Caki2 (cell line): Measurements from ENCODE around the gene PIK3R1. TPM values are rescaled to one million over a fixed set of nuclear protein-coding genes. Genes with fewer than 3 reads are reported as not detected.

Experiments used
- DNase-seq: peaks from one replicate; pipeline ENCODE4 v3.0.0-alpha.2; 2015; ENCODE audit warnings: low read depth
- in situ Hi-C: cut with HindIII; loops from 2 replicates; pipeline ENCODE4 v1.10.0; 2016; ENCODE audit warnings: low sequenced_read_pairs, low pct_unique_long_range_greater_than_20kb, mixed read lengths
- total RNA-seq: library from RNA; depleted of rRNA; stranded (reverse); fragments of >200 nt; shearing (Covaris generic); gene quantifications from 2 replicates; pipeline ENCODE4 v1.2.3, GENCODE V29; 2014; ENCODE audit warnings: low replicate concordance

The PIK3R1 gene
- total RNA-seq, 1 experiment from 2014 or later, result 18.0 TPM

DNA sequence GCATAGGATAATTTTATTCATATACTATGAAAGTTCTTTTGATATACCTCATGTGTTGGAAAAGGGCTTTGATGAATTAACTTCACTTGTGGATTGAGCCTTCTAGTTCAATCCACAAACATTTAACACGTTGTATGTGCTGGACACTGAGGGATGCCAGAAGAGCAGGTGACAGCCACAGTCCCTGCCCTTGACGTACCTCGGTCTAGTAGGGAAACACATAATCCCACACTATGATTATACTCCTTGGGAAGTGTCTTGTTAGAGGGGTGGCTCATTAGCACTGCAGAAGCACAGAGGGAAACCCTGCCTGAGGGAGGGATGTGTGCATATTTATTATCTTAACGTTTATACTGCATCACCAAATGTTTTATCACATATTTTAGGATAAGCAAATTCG, 61.2 kb downstream of the PIK3R1 start:
- no peak for DNase-seq
- in situ Hi-C loops, result no loop called here

DNA sequence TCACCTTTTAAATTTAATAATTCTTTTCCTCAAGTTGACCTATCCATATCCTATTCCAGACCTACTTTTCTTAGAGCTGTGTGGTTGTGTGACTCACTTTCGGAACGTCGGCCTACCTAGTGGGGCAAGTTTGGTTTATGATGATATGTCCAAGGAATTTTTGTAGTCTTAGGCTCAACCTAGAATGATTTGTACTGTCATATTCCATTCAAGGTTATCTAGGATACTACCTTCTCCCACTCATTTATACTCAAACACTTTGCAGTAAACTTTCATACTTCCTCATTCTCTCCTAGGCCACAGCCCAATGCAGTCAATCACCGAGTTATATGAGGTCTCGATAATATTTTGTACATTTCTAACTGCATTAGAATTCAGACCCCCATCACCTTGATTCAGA, 61.9 kb downstream of the PIK3R1 start:
- DNase-seq, result no peak
- in situ Hi-C loops, result no loop called here

DNA sequence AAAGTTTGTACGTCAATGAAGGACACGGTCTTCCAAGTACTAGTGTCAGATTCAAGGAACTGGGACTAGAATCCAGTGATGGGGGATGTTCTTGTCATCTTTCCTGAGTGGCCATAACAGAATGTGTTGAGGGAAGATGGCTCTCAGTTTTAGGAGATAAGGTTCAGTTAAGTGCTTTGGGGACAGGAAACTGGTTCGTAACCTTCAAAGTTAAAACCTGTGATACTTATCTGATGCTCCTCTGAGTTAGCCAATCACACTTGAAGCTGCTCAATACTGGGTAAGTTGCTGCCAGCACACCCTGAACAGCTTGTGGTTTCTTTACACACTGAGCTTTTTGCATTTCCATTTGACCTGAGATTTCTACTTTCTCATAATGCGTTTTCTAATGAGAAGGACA, 64.4 kb downstream of the PIK3R1 start:
- in situ Hi-C loops, result no loop called here
- DNase-seq, result no peak

DNA sequence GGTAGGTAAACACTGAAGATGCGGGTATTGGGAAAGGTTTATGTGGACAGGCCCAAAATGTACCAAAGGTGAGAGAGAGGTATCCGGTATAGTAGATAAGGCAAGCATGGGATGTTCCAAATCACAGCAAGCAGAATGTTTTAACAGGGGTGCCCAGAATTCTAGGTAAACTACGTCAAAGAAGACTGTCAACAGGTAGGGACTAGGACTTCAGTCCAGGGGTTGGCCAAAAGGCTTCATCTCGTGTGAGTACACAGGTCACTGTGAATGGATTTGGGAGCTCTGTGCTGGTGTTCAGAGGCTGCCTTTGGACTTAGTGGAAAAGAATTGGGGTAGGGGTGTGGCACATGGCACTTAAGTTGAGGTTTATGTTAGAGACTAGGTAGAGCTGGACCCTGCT, 66.4 kb downstream of the PIK3R1 start:
- in situ Hi-C loops, result no loop called here
- no peak for DNase-seq

DNA sequence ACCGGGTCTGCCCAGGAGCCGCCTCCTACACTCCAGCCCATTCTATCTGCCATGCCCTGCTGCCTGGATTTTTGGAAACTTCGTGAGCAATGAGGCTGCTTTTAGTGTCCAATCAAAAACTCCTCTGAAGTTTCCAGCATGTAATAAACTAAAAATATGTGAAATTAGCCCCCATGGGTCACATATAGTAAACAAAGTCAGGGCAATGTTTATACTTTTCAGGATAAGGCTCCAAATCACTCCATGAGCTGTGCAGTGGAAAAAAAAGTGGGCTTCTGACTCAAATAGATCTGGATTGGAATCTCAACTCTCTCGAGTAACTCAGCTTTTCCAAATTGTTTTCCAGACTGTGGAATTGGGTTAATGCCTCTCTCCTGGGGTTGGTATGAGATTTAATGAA, 68.2 kb downstream of the PIK3R1 start:
- in situ Hi-C loops, result no loop called here
- no peak for DNase-seq

DNA sequence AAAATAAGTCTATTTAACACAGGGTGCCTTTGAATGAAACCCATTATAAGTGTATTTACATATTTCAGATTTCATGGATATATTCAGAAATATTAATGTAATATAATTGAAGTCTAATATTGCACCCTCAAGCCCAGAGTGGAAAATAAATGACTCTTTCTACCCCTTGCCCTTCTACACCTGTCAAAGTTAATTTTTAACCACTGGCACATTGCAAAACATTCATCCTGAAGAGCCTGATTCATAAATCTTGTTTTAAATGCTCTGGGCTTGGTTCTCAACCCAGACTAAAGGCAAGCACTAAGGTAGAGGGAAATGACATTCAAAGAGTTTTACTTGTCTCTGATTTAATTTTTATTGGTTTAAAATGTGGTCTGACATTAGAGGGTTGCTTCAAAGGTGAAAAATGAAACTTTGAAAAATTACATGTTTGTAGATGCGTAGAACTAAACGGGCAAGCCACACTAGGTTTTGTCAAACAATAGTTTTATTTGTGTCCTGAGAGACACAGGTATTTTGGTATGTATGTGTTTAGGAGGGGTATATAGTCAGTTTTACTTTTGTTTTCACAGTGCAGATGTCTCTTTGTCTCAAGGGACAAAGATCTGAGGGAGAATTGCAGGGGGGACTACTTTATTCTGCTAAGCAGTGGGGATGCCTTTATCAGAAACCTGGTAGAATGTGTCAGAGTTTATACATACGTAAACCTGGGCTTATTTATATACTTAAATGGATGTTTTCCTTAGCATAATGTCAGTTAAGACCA, 69.7 kb downstream of the PIK3R1 start:
- DNase-seq, result no peak
- in situ Hi-C loops, result no loop called here

DNA sequence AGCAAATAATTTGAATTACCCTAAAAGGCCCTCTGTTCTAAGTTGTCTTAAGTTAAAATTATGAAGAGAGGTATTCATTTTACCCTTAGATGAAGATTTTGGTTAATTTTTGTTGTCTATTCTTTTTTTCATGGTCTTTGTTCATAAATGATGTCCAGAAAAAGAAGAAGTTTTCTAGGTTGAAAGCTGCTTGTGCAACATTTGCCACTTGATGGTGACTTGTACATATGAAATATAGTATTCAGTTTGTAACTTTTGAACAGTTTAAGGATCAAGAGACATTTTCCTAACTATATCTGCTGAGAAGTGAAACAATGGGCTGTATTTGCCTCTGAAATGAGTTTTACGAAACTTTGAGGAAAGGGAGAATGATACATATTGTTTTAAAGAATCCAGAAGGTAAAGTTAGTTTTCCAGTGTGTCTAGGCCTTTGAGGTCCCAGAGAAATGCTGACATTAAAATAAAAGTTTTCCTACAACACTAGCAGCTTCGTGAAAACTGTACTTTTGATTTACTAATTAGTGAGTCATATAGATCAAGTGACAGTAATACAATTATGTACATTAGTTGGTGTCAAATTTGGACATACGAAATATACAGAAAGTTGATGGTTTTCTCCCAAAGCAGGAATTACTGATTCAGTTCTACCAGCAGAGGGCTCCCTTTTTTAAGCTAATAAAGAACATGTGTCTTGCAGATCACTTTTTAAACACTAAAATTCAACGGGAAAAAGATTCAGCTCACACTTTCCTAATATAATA, 70.5 kb downstream of the PIK3R1 start:
- in situ Hi-C loops, result no loop called here
- peak; percentile 59 for DNase-seq

DNA sequence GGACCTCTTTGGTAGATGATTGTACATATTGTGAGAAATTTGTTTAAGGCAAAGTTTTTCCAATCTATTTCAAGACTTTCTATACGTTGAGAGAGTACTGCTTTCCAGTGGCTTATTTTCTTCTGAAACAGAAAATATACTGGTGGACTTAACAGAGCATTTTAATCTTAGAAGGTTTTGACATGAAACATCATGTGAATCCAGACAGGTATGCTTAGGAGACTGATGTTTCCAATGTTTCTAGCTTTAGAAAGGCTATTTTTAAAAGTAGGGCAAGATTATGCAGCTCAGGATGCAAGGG, 71.0 kb downstream of the PIK3R1 start:
- in situ Hi-C loops, result no loop called here

DNA sequence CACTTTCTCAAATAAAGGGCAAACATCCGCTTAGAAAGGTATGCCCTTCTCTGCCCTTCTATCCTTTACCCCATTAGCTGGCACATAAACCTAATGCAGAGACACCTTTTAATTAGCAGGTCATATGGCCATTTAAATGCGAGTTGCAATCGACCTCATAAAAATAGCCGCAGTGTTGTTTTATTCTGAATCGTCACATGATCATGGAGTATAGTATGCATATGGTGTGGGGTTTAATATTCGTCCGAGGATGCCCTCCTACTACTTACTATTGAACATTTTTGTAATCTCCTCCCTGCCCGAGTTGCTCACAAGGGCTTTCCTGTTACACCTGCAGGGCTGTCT, 72.0 kb downstream of the PIK3R1 start:
- DNase-seq, result no peak
- in situ Hi-C loops, result no loop called here

More for the DNA sequence above, 71.0 kb downstream of the PIK3R1 start:
- DNase-seq, result no peak

DNA sequence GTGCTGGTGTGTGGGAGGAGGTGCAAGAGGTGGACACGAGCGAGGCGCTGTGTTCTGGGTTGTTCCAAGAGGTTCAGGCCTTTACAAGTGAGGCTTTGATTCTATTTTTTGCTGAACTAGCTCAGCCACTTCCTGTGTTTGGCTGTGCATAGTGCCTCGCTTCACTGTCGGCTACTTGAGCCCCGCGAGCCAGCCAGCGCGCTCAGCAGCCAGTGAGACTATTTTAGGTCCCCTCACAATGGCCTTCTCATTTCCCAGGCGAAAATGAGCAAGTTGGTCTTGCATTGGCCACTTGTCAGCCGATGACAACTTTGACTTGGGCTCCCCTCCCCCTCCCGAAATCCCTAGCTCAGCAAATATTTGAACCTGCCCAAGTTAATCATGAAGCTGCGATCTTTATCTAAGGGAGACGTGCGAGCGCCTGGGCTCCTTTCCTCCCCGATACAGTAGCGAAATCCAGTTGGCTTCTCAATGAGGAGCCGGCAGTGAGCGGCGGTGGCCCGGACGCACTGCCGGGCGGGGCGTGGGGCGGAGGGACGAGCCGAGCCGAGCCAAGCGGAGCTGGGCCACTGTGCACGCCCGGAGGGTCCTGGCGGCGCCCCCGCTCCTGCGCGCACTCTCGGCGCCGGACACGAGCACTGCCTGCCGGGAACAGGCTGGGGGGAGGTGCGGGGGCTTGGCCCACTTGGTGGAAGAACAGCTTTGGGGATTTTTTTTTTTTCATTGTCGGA, 72.6 kb downstream of the PIK3R1 start:
- peak; percentile 87 for DNase-seq
- in situ Hi-C loops, result no loop called here

DNA sequence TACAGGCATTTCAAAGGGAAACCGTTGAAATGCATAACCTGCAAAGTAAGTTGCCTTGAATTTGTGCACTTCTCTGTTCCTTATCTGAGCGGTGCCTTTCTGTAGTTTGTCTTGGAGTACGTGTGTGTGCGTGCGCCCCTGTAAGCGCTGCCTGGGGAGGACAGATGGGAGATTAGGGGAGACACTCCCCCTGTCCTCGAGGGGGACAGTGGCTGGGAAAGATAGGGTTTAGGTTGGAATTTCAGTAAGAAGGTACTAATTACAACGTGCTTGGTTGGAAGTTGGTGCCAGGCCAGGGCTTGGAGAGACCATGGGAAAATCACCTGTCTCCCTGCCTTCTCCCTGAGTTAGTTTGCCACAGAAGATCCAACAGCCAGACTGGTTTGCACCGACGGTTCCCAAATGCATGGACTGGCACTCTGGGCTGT, 73.2 kb downstream of the PIK3R1 start:
- in situ Hi-C loops, result no loop called here
- DNase-seq, result no peak

DNA sequence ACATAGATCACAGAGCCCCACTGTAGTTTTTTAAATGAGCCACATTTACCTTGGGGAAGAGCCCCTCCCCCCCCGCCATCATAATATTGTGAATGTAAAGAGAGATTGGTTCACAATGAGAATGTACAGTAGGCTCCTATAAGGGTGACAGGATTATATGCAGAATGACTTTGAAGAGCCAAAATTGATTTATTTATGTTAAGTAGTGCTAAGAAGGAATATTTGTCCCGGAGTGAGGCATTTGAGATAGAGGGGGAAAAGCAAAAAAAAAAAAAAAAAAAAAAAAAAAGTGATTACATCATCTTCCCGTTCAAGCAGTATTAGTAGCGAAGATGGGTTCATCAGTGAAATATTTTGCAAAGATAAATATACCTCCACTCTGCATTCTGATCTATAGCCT, 73.9 kb downstream of the PIK3R1 start:
- DNase-seq, result peak; percentile 48
- in situ Hi-C loops, result no loop called here

DNA sequence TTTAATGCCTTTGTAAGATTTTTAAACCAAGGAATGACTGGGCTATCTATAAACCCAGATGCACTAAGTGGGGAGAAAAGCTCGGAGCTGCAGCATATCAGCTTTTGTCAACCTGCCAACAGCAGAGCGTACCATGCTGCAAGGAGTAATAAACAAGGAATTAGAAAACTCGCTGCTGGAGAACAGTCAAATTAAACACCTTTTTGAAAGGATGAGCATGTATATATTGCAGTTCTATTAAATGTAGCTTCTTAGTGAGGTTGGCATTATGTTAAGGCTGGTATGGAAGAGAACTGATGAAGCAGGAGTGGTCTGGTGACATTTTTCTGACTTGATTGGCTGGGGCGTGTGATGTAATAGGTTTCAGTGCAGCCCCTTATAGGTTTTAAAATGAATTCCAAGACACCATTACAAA, 74.7 kb downstream of the PIK3R1 start:
- peak; percentile 67 for DNase-seq
- in situ Hi-C loops, result no loop called here

DNA sequence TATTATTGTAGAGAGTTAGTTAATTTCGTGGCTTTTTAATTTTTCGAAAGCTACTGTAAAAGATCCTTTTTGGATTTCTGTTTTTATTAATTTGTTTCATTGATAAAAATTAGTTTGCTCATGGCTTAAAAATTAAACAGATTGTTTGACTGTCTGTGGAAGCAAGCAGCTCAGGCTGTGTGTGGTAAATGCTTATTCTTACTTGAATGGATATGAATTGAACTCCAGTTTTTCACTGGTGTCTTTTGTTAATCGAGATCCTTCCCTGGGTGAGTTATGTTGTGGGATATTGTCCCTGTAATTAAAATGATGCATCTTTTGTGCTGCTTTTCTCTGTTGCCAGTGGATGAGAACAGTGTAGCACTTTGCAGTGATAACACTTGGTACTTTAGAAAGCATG, 75.3 kb downstream of the PIK3R1 start:
- DNase-seq, result no peak
- in situ Hi-C loops, result no loop called here

DNA sequence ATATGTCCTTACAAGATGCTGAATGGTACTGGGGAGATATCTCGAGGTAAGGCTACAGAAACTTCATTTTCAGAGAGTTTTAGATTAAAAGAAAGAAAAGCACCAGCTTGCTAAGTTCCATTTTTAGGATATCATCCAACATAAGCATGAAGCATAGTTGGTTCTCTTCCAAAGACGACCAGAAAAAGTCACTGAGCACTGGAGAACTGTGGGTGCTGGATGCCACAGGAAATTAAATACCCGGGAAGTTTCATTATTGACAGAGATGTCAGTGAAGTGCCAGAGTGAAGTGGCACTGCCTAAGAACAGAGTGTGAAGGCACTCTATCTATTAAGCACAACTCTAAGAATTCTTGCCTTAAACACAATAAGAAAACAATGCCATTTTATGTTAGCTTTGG, 76.8 kb downstream of the PIK3R1 start:
- in situ Hi-C loops, result no loop called here
- DNase-seq, result no peak

DNA sequence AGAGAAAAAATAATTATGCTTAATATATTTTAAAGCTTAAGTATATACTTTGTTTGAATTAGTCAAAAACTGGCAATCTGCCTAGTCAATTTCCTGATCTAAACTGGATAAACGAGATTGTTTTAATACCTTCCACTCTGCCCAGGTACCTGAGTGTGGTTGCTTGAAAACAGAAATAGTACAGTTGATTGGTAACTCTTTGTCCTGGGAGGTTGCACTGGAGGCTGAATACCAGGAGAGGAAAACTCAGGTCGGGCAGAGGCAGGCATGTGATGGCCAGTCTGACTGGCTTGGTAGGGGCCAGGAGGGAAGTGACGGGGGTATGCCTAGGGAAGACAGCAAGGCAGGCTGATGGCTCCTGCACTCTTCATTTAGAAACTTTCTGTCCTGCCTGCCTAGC, 80.2 kb downstream of the PIK3R1 start:
- DNase-seq, result no peak
- in situ Hi-C loops, result no loop called here

DNA sequence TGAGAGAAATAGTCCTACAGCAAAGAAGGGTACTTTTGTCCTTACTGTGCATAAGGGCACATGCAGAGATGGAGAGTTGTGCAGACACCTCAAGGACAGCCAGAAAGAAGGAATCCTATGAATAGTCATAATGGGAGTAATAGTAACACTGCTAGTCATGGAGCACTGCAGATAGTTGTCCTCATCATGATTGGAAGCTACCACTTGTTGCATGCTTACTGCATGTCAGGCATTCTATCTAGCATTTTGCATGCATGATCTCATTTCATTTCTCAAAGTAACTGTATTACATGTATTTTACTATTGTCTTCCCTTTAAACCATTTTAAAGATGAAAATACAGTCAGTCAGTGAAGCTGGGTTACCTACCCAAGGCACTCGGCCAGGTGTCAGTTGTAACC, 81.3 kb downstream of the PIK3R1 start:
- in situ Hi-C loops, result no loop called here
- DNase-seq, result no peak

DNA sequence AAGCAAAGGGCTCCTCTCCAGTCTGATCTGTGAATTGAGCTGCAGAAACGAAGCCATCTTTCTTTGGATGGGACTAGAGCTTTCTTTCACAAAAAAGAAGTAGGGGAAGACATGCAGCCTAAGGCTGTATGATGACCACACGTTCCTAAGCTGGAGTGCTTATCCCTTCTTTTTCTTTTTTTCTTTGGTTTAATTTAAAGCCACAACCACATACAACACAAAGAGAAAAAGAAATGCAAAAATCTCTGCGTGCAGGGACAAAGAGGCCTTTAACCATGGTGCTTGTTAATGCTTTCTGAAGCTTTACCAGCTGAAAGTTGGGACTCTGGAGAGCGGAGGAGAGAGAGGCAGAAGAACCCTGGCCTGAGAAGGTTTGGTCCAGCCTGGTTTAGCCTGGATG, 82.1 kb downstream of the PIK3R1 start:
- in situ Hi-C loops, result no loop called here

DNA sequence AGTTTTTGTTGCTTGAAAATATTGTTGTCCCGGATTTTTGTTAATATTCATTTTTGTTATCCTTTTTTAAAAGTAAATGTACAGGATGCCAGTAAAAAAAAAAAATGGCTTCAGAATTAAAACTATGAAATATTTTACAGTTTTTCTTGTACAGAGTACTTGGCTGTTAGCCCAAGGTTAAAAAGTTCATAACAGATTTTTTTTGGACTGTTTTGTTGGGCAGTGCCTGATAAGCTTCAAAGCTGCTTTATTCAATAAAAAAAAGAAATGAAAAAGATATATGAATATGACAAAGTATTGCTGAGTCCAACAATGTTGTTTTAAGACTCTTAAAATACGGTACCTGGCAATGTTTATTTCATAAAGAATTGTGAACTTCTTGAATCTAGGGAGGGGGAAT, 82.9 kb downstream of the PIK3R1 start:
- DNase-seq, result no peak
- in situ Hi-C loops, result no loop called here

More for the DNA sequence above, 82.1 kb downstream of the PIK3R1 start:
- no peak for DNase-seq
